Progenitor cell of endocrine pancreas (in vitro differentiated cells): ENCODE results near the gene CDK3. TPM values are rescaled to one million over a fixed set of nuclear protein-coding genes. Genes with fewer than 3 reads are reported as not detected.
A peak's percentile ranks its signal among the peaks of the same experiment; 100 is the strongest.

ENCODE experiments used
- DNase-seq: peaks from one replicate; pipeline ENCODE4 v3.0.0; 2021; ENCODE audit warnings: low spot score; ENCODE audit not compliant: unreplicated experiment
- H3K27ac Mint-ChIP-seq: 2 replicates; pipeline ENCODE4 v1.8.0; 2021; ENCODE audit warnings: mild to moderate bottlenecking, moderate library complexity, mixed read lengths
- H3K27me3 Mint-ChIP-seq: 2 replicates; pipeline ENCODE4 v1.8.0; 2021; ENCODE audit warnings: mixed read lengths
- H3K36me3 Mint-ChIP-seq: 2 replicates; pipeline ENCODE4 v1.8.0; 2022; ENCODE audit warnings: mixed read lengths; ENCODE audit not compliant: insufficient read depth
- H3K4me1 Mint-ChIP-seq: 2 replicates; pipeline ENCODE4 v1.8.0; 2021; ENCODE audit warnings: low read depth, mixed read lengths
- H3K4me3 Mint-ChIP-seq: 2 replicates; pipeline ENCODE4 v1.8.0; 2021; ENCODE audit warnings: low read depth, mild to moderate bottlenecking, moderate library complexity, mixed read lengths
- H3K9me3 Mint-ChIP-seq: 2 replicates; pipeline ENCODE4 v1.8.0; 2021; ENCODE audit warnings: low read depth, mixed read lengths
- CTCF ChIP-seq: fragments of 200-600 bp; sonication (generic); IDR thresholded peaks from one replicate; pipeline ENCODE4 v1.5.0; 2021; ENCODE audit warnings: antibody characterized with exemption, mild to moderate bottlenecking; ENCODE audit not compliant: unreplicated experiment
- total RNA-seq: library from RNA; stranded (reverse); gene quantifications from 2 replicates; pipeline ENCODE4 v1.2.1, GENCODE V29; 2021

CDK3 gene
- total RNA-seq, 1 donor from 2014 or later, result 17.0 TPM

- no peak for DNase-seq
- no peaks in the 10 kb centered on the region for H3K9me3 Mint-ChIP-seq
- H3K27me3 Mint-ChIP-seq, result no peaks in the 10 kb centered on the region
- H3K36me3 Mint-ChIP-seq, result peaks cover 9% of the 10 kb centered on the region
- no peak overlapping the region for H3K4me3 Mint-ChIP-seq
- H3K27ac Mint-ChIP-seq, result no peak overlapping the region
- no peak for TF ChIP-seq CTCF
- peaks cover 3% of the 10 kb centered on the region for H3K4me1 Mint-ChIP-seq
Measured at GRCh38 chr17:76007850-76008165, 7.2 kb downstream of the CDK3 start.

GRCh38 chr17:76008208-76008607 lies 7.6 kb downstream of the CDK3 start:
- no peaks in the 10 kb centered on the region for H3K27me3 Mint-ChIP-seq
- no peak for DNase-seq
- H3K9me3 Mint-ChIP-seq, result no peaks in the 10 kb centered on the region
- H3K27ac Mint-ChIP-seq, result no peak overlapping the region
- H3K36me3 Mint-ChIP-seq, result peaks cover 8% of the 10 kb centered on the region
- peaks cover 3% of the 10 kb centered on the region for H3K4me1 Mint-ChIP-seq
- H3K4me3 Mint-ChIP-seq, result no peak overlapping the region
- TF ChIP-seq CTCF, result no peak

- Mint-ChIP-seq H3K27me3 (no peaks in the 10 kb centered on the region), H3K4me1 (no peaks in the 10 kb centered on the region), H3K9me3 (no peaks in the 10 kb centered on the region), H3K4me3 (no peak overlapping the region), H3K36me3 (peaks cover 5% of the 10 kb centered on the region), H3K27ac (no peak overlapping the region)
- no peak for DNase-seq
- no peak for TF ChIP-seq CTCF
Measured at GRCh38 chr17:76008630-76009425, 8.2 kb downstream of the CDK3 start.

- H3K36me3 Mint-ChIP-seq, result peaks cover 5% of the 10 kb centered on the region
- no peaks in the 10 kb centered on the region for H3K9me3 Mint-ChIP-seq
- no peak for TF ChIP-seq CTCF
- DNase-seq, result no peak
- H3K27me3 Mint-ChIP-seq, result no peaks in the 10 kb centered on the region
- peaks cover 3% of the 10 kb centered on the region for H3K4me1 Mint-ChIP-seq
- H3K27ac Mint-ChIP-seq, result peak overlapping the region; percentile 62
- no peak overlapping the region for H3K4me3 Mint-ChIP-seq
Measured at GRCh38 chr17:76009447-76009846, 8.8 kb downstream of the CDK3 start.

- no peak for TF ChIP-seq CTCF
- no peak for DNase-seq
- peak overlapping the region; percentile 62 for H3K27ac Mint-ChIP-seq
- H3K9me3 Mint-ChIP-seq, result no peaks in the 10 kb centered on the region
- H3K4me3 Mint-ChIP-seq, result no peak overlapping the region
- peaks cover 3% of the 10 kb centered on the region for H3K4me1 Mint-ChIP-seq
- no peaks in the 10 kb centered on the region for H3K27me3 Mint-ChIP-seq
- H3K36me3 Mint-ChIP-seq, result peaks cover 4% of the 10 kb centered on the region
Measured at GRCh38 chr17:76009969-76010661, 9.5 kb downstream of the CDK3 start.
